ENCODE data around the gene DAPK2. TPM values are rescaled to one million over a fixed set of nuclear protein-coding genes. Genes with fewer than 3 reads are reported as not detected.

The DAPK2 gene
- total RNA-seq, 1 donor, result 23.5 TPM

DNA sequence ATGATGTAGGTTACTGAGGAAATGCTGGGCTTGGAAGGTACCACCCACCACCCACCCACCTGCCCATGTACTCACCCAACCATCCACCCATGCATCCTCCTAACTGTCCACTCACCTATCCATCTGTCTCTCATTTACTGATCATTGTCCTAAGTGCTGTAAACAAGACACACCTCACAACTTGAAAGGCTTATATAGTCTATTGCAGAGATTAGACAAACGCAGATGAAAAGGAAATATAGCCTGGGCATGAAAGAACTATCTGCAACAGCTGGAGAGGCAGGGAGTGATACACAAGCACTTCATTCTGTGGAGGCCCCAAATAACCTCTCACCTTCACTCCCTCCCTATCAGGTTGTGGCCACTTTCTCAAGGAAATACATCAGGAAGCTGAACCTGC, 54.0 kb downstream of the DAPK2 start:
- Histone ChIP-seq H3K27ac (ENCODE audit: low read depth, low read length) (no peak overlapping the region), H3K9me3 (ENCODE audit: low read depth, low read length) (no peaks in the 10 kb centered on the region), H3K36me3 (ENCODE audit: insufficient read depth, low read length) (no peaks in the 10 kb centered on the region), H3K4me1 (ENCODE audit: insufficient read depth, low read length) (no peaks in the 10 kb centered on the region), H3K79me2 (ENCODE audit: insufficient read depth, low read length) (no peaks in the 10 kb centered on the region), H3K27me3 (ENCODE audit: insufficient read depth, low read length) (peaks cover 2% of the 10 kb centered on the region), H2AFZ (ENCODE audit: low read length) (no peak overlapping the region), H3K4me2 (ENCODE audit: insufficient read depth, low read length) (no peak overlapping the region), H3K4me3 (ENCODE audit: insufficient read depth, low read length) (no peak overlapping the region), H4K20me1 (ENCODE audit: insufficient read depth, low read length) (no peaks in the 10 kb centered on the region)
- no peak for DNase-seq (ENCODE audit: insufficient read length, low spot score, missing footprints)
- TF ChIP-seq CTCF (IDR thresholded peaks at IDR 0.05; ENCODE audit: extremely low read depth, low read depth, low read length), result no peak

DNA sequence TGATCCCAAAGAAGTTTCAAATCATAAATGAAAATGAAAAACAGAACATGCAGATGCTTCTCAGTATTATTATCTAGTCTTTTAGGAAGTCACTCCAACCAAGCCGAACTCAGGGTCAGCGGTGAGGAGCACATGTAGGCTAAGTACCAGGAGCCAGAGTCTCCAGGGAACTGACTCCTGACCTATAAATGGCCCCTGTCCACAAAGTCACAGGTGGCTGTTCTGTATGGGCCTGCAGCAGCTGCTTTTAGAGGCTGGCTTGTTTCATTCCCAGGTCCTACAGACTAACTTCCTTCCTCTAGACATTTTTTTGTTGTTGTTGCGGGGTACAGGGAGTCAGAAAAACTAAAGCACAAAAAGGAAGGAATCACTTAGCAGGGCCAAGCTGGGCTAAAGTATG, 54.6 kb downstream of the DAPK2 start:
- no peak for TF ChIP-seq CTCF (IDR thresholded peaks at IDR 0.05; ENCODE audit: extremely low read depth, low read depth, low read length)
- H3K36me3 ChIP-seq (ENCODE audit: insufficient read depth, low read length), result no peaks in the 10 kb centered on the region
- no peaks in the 10 kb centered on the region for H3K9me3 ChIP-seq (ENCODE audit: low read depth, low read length)
- no peak for DNase-seq (ENCODE audit: insufficient read length, low spot score, missing footprints)
- no peak overlapping the region for H2AFZ ChIP-seq (ENCODE audit: low read length)
- H3K79me2 ChIP-seq (ENCODE audit: insufficient read depth, low read length), result no peaks in the 10 kb centered on the region
- no peak overlapping the region for H3K4me2 ChIP-seq (ENCODE audit: insufficient read depth, low read length)
- no peak overlapping the region for H3K27ac ChIP-seq (ENCODE audit: low read depth, low read length)
- H3K27me3 ChIP-seq (ENCODE audit: insufficient read depth, low read length), result peaks cover 2% of the 10 kb centered on the region
- H4K20me1 ChIP-seq (ENCODE audit: insufficient read depth, low read length), result no peaks in the 10 kb centered on the region
- no peaks in the 10 kb centered on the region for H3K4me1 ChIP-seq (ENCODE audit: insufficient read depth, low read length)
- no peak overlapping the region for H3K4me3 ChIP-seq (ENCODE audit: insufficient read depth, low read length)

DNA sequence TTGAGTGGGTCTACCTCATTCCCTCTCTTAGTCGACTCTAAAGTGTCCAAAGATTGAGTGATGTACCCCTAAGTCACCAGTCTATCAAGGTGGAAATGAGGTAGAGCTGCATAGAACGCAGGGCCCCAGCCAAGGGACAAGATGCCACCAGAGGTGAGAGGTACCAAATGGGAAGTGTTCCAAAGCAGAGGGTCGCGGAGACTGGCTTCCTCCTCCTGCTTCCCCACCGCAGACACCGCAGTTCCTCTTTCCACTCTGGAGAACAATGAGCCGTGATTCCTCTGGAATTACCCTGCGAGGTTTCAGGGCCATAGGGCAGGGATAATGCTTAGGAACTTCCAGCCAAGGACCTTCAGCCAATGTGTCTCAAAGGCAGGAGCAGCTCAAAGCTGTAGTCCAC, 55.8 kb downstream of the DAPK2 start:
- Histone ChIP-seq H3K27ac (ENCODE audit: low read depth, low read length) (no peak overlapping the region), H3K4me3 (ENCODE audit: insufficient read depth, low read length) (no peak overlapping the region), H4K20me1 (ENCODE audit: insufficient read depth, low read length) (no peaks in the 10 kb centered on the region), H3K79me2 (ENCODE audit: insufficient read depth, low read length) (no peaks in the 10 kb centered on the region), H3K36me3 (ENCODE audit: insufficient read depth, low read length) (no peaks in the 10 kb centered on the region), H3K4me2 (ENCODE audit: insufficient read depth, low read length) (no peak overlapping the region), H3K27me3 (ENCODE audit: insufficient read depth, low read length) (peaks cover 2% of the 10 kb centered on the region), H2AFZ (ENCODE audit: low read length) (no peak overlapping the region), H3K4me1 (ENCODE audit: insufficient read depth, low read length) (peaks cover 3% of the 10 kb centered on the region), H3K9me3 (ENCODE audit: low read depth, low read length) (no peaks in the 10 kb centered on the region)
- TF ChIP-seq CTCF (IDR thresholded peaks at IDR 0.05; ENCODE audit: extremely low read depth, low read depth, low read length), result no peak
- DNase-seq (ENCODE audit: insufficient read length, low spot score, missing footprints), result no peak

DNA sequence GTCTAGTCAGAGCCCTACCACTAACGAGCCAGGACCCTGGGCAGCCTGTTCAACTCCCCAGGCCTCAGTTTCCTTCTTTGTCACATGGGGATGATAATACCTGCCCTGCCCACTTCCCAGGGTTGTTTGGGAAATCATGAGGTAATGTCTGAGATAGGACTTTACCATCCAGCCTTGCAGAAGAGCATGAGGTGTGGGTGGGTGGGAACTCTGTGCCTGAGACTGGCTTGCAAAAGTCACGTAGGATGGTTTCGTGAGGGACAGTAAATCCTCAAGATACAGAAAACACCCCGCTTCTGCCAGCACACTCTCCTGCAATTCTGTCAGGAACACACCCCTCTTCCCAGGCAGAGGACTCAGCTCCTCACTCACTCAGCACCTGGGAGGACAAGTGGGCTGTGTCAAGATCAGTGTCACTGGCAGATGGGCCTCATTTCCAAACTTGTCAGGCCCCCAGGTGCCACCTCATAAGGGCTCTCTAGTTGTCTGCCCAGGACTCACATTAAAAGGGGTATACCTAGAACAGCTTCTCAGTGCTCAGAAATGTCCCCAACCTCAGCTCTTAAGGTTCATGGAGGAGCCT, 58.4 kb downstream of the DAPK2 start:
- no peak for DNase-seq (ENCODE audit: insufficient read length, low spot score, missing footprints)
- Histone ChIP-seq H3K36me3 (ENCODE audit: insufficient read depth, low read length) (no peaks in the 10 kb centered on the region), H3K27ac (ENCODE audit: low read depth, low read length) (no peak overlapping the region), H3K79me2 (ENCODE audit: insufficient read depth, low read length) (no peaks in the 10 kb centered on the region), H4K20me1 (ENCODE audit: insufficient read depth, low read length) (no peaks in the 10 kb centered on the region), H3K4me2 (ENCODE audit: insufficient read depth, low read length) (no peak overlapping the region), H3K4me3 (ENCODE audit: insufficient read depth, low read length) (no peak overlapping the region), H3K4me1 (ENCODE audit: insufficient read depth, low read length) (peaks cover 3% of the 10 kb centered on the region), H3K27me3 (ENCODE audit: insufficient read depth, low read length) (peaks cover 2% of the 10 kb centered on the region), H2AFZ (ENCODE audit: low read length) (no peak overlapping the region), H3K9me3 (ENCODE audit: low read depth, low read length) (no peaks in the 10 kb centered on the region)
- no peak for TF ChIP-seq CTCF (IDR thresholded peaks at IDR 0.05; ENCODE audit: extremely low read depth, low read depth, low read length)
